ENCODE measurements around the gene CA5A.

CA5A gene

DNA sequence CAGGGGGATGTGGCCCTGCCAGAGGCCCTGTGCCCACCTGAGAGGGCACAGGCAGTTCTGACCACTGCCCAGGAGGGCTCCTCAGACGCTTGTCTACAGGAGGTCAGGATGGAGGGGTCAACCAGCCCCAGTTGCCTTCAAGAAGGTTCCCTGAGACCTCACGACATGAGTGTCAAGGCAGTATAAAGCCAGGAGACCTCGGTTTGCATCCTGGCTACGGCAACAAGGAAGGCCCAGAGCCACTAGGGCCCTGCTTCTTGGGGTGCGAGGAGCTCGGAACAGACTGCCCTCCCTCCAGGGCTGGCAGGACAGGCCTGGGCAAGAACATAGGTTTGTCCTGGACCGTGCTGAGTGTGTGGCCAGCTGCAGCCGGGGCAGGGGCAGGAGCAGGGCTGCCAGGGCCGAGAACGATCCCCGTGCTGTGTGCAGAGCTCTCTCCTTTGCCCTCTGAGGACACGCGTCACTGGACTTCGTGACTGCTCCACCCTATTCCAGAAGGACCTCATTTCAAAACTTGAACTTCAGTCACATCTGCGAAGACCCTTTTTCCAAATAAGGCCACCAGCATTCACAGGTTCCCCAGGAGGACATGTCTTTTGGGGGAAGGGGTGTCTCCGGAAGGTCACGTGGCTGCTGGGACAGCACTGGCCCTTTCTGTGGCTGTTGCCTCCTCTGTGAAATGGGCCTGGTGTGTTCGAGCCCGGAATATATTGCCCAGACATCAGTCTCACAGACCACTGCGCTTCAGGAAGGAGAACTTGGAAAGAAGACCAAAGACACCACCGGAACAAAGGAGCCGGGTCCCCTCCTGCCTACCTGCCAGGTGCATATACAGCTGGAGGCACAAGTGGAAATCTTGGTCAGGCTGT, 94.8 kb downstream of the CA5A start:
- DNase-seq: no peak

DNA sequence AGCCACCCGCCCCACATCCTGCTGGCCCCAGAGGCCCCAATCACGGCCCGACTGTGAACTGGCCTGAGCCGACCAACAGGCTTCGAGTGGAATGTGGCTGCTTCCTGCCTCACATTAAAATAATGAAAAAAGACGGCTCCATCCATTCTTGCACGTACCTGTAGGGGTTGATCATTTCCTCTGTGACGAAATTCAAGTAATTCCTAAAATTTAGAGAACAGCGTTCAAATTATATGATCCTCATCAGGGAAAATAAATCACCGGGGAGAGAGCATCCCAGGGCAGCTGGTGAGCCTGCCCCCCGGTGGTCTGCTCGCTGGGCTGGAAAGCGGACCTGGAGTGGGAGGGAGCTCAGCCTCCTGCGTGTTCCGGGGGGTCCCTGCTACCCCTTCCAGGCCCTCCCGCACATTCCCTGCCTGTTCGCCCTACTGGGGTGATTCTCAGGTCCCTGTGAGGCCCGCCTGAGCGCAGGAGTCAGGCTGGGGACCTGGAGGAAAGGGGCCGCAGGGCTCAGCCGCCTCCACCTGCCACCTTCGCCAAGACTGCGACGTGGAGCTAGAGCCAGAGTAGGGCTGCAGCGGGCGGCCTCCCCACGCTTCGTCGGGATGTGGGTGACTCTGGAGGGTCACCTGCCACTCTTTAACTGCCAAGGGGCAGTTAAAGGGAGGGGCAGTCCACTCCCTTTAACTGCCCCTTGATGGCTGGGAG, 95.9 kb downstream of the CA5A start:
- DNase-seq: no peak

DNA sequence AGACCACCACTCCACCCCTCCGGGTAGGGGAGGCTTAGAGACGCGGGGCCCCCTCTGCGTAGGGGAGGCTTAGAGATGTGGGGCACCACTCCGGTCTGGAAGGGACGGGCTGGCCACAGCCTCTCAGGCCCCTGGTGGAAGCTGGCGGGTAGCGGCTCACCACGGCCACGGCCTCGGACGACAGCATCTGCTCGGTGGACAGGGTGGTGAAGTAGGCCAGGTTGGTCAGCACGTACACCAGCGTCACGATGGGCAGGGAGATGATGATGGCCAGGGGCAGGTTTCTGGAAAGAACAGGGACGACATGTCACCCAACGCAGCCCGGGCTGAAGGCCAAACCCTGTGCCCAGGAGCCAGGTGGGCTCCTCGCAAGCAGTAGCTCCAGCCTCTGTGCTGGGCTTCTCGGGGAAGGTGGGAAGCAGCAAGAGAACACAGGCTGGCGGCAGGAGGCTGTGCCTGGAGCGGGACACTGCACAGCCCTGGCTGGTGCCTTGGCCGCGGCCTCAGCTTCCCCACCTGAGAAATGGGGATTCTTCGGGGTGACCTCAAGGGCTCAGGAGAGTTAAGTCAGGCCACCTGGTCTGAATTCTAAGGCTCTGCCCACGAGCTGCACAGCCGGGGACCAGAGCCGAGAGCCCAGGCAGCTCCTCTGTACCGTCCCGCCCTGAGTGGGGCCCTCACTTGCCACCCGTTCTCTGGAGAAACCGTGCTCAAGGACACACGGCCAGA, 96.6 kb downstream of the CA5A start:
- DNase-seq: no peak

DNA sequence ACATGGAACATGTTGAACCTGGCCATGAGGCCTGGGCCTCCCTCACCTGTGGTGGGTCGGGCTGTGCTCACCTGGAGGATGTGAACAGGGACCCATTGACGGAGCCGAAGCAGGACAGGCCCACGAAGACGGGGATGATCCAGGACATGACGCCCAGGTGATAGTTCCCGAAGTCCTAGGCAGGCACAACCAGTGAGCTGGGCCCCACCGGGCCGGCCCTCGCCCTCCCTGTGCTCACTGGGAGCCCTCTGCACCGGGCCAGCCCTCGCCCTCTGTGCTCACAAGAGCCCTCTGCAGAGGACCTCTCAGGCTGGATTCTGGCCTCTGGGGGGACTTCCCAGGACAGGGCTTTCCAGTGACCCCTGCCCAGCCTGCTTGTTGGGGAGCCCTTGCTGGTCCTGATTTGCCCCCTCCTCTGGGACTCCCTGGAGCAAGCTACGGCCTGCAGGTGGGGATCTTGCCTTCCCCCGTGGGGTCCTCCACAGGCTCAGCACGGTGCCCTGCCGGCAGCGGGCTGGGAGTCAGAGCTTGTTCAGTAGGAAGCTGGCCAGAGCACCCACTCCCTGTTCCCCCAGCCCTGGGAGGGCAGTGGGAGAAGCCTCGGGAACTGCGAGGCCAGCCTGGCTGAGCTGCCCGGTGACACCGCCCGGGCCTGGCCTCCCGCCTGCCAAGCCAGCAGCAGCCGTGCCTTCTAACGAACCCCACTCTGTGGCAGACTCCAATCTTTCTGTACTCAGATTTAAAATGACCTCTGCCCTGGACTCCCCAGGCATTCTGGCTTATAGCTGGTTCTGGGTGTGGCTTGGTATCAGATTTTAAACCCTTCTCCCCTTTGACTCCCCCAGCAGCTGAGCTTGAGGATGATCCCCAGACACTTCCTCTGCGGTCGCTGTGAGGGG, 97.4 kb downstream of the CA5A start:
- DNase-seq: no peak

All from amygdala (tissue), 56 donors.